Measurements from ENCODE around the gene TRMT61A. TPM values are rescaled to one million over a fixed set of nuclear protein-coding genes. Genes with fewer than 3 reads are reported as not detected.

The TRMT61A gene
- total RNA-seq, 1 donor from 2014 or later = 21.8 TPM

- intact Hi-C loops (cut with micrococcal nuclease) = loop anchor here (10.0 kb wide), 2 partner anchors 185 to 755 kb away; partner anchors contain the start of gene EIF5
- Mint-ChIP-seq H3K27me3 (no peaks in the 10 kb centered on the region), H3K4me3 (peak overlapping the region; percentile 52), H3K27ac (no peak overlapping the region), H3K36me3 (ENCODE audit: low read depth) (no peaks in the 10 kb centered on the region), H3K4me1 (peaks cover 17% of the 10 kb centered on the region), H3K9me3 (no peaks in the 10 kb centered on the region)
- DNase-seq (no peak), ATAC-seq (ENCODE audit: low read depth) (no peak)
- CTCF ChIA-PET = interaction anchor here (1.4 to 4.2 kb wide), 4 partner anchors 18 to 38 kb away, joined by 4 to 70 read pairs (median 6); no protein-coding TSS in a partner anchor
- TF ChIP-seq, protein P1, sequence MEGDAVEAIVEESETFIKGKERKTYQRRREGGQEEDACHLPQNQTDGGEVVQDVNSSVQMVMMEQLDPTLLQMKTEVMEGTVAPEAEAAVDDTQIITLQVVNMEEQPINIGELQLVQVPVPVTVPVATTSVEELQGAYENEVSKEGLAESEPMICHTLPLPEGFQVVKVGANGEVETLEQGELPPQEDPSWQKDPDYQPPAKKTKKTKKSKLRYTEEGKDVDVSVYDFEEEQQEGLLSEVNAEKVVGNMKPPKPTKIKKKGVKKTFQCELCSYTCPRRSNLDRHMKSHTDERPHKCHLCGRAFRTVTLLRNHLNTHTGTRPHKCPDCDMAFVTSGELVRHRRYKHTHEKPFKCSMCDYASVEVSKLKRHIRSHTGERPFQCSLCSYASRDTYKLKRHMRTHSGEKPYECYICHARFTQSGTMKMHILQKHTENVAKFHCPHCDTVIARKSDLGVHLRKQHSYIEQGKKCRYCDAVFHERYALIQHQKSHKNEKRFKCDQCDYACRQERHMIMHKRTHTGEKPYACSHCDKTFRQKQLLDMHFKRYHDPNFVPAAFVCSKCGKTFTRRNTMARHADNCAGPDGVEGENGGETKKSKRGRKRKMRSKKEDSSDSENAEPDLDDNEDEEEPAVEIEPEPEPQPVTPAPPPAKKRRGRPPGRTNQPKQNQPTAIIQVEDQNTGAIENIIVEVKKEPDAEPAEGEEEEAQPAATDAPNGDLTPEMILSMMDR (IDR thresholded peaks at IDR 0.05) = no peak
- POLR2A ChIA-PET = interaction anchor here (1.2 to 2.0 kb wide), 2 partner anchors 9 to 42 kb away, joined by 4 to 6 read pairs; partner anchors contain the start of genes BAG5, COA8 and TRMT61A
These were observed 8.7 kb upstream of the TRMT61A start for GRCh38 chr14:103520269-103520656.

GRCh38 chr14:103520657-103521437 is 8.1 kb upstream of the TRMT61A start:
- ATAC-seq (ENCODE audit: low read depth) (peak; percentile 78), DNase-seq (peak; percentile 75)
- Mint-ChIP-seq H3K27ac (no peak overlapping the region), H3K4me3 (peak overlapping the region; percentile 70), H3K36me3 (ENCODE audit: low read depth) (no peaks in the 10 kb centered on the region), H3K27me3 (no peaks in the 10 kb centered on the region), H3K9me3 (no peaks in the 10 kb centered on the region), H3K4me1 (peaks cover 23% of the 10 kb centered on the region)
- TF ChIP-seq, protein P1 (IDR thresholded peaks at IDR 0.05) = no peak
- POLR2A ChIA-PET = interaction anchor here (0.6 to 2.0 kb wide), 4 partner anchors 8 to 184 kb away, joined by 3 to 6 read pairs (median 4); partner anchors contain the start of genes BAG5, COA8 and TRMT61A
- CTCF ChIA-PET = interaction anchor here (0.6 to 4.2 kb wide), 7 partner anchors 10 to 40 kb away, joined by 3 to 70 read pairs (median 4); no protein-coding TSS in a partner anchor
- intact Hi-C loops (cut with micrococcal nuclease) = loop anchor here (1.0 to 10.0 kb wide), 3 partner anchors 8 to 756 kb away; partner anchors contain the start of genes EIF5 and TRMT61A

DNA sequence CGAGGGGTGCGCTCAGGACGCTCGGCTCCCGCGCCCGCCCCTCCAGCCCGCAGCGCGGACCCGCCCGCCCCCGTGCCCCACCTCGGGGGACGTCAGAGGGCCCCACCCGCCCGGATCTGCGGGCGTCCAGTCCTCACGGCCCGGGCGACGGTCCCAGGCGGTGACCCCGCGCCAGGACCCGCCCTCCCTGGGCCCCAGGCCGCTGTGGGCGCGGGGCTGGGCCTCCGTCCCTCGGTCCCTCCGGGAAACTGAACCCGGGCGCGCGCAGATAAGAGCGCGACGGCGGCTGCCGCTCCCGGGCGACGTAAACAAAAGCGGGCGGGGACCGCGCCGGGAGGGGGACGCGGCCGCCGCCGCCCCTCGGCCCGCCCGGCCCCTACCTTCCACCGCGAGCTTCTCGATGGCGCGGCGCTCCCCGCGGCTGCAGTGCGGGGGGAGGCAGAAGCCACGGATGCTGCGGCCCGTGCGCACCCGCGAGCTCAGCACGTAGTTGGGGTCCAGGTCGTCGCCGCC is 7.5 kb upstream of the TRMT61A start:
- ChIA-PET CTCF (interaction anchor here (0.6 to 4.2 kb wide), 7 partner anchors 9 to 40 kb away, joined by 3 to 70 read pairs (median 4); no protein-coding TSS in a partner anchor), POLR2A (interaction anchor here (1.2 to 2.0 kb wide), 3 partner anchors 8 to 41 kb away, joined by 4 to 6 read pairs (median 4); partner anchors contain the start of genes BAG5, COA8 and TRMT61A)
- H3K36me3 Mint-ChIP-seq (ENCODE audit: low read depth) = no peaks in the 10 kb centered on the region
- ATAC-seq (ENCODE audit: low read depth) = peak; percentile 8
- DNase-seq = no peak
- intact Hi-C loops (cut with micrococcal nuclease) = loop anchor here (1.0 to 10.0 kb wide), 3 partner anchors 8 to 757 kb away; partner anchors contain the start of genes EIF5 and TRMT61A
- no peaks in the 10 kb centered on the region for H3K9me3 Mint-ChIP-seq
- H3K4me3 Mint-ChIP-seq = no peak overlapping the region
- no peaks in the 10 kb centered on the region for H3K27me3 Mint-ChIP-seq
- peaks cover 29% of the 10 kb centered on the region for H3K4me1 Mint-ChIP-seq
- TF ChIP-seq, protein P1 (IDR thresholded peaks at IDR 0.05) = no peak
- H3K27ac Mint-ChIP-seq = no peak overlapping the region

GRCh38 chr14:103521951-103522563 is 6.9 kb upstream of the TRMT61A start:
- no peak for ATAC-seq (ENCODE audit: low read depth)
- Mint-ChIP-seq H3K36me3 (ENCODE audit: low read depth) (no peaks in the 10 kb centered on the region), H3K9me3 (no peaks in the 10 kb centered on the region), H3K4me3 (peak overlapping the region; percentile 62), H3K27me3 (no peaks in the 10 kb centered on the region), H3K4me1 (peaks cover 34% of the 10 kb centered on the region), H3K27ac (no peak overlapping the region)
- ChIA-PET CTCF (interaction anchor here (1.5 to 4.2 kb wide), 3 partner anchors 24 to 39 kb away, joined by 5 to 70 read pairs (median 7); no protein-coding TSS in a partner anchor), POLR2A (interaction anchor here (1.6 to 2.0 kb wide), 2 partner anchors 17 to 40 kb away, joined by 4 to 6 read pairs; partner anchors contain the start of genes BAG5 and COA8)
- TF ChIP-seq, protein P1 (IDR thresholded peaks at IDR 0.05) = no peak
- intact Hi-C loops (cut with micrococcal nuclease) = loop anchor here (1.0 to 10.0 kb wide), 3 partner anchors 7 to 757 kb away; partner anchors contain the start of genes EIF5 and TRMT61A
- no peak for DNase-seq

Data from activated B cell treated with CpG ODN at 0.5 μM for 24 hours (primary cell).